PC-9 (cell line): ENCODE data around the gene SSNA1. TPM values are rescaled to one million over a fixed set of nuclear protein-coding genes. Genes with fewer than 3 reads are reported as not detected.
A peak's percentile ranks its signal among the peaks of the same experiment; 100 is the strongest.

Experiments
- BruUV-seq: library from RNA; stranded (reverse); fragments of 400-500 nt; replicated peaks from 2 replicates; lab custom pipeline; 2021; lab: Mats Ljungman, UMichigan
- CTCF ChIA-PET: fragments of 300-600 bp; sonication (Branson Sonifier 250); formaldehyde crosslinking; loops from one replicate; lab custom pipeline; 2022; ENCODE audit warnings: antibody characterized with exemption; lab: Charles Lee
- POLR2A ChIA-PET: fragments of 300-600 bp; sonication (Branson Sonifier 250); formaldehyde crosslinking; loops from one replicate; lab custom pipeline; 2022; ENCODE audit warnings: antibody characterized with exemption; ENCODE audit not compliant: unreplicated experiment; lab: Charles Lee
- DNase-seq, 2 experiments: peaks; one replicate each; pipeline versions ENCODE4 v3.0.0 to v3.0.0-alpha.2; 2015 to 2022; ENCODE audit warnings: mixed read lengths in 1 of 2
- H2AFZ ChIP-seq: fragments of 200-600 bp; sonication (generic); 2 replicates; pipeline ENCODE4 v1.8.1; 2017; ENCODE audit warnings: antibody characterized with exemption
- H3F3A ChIP-seq: fragments of 200-600 bp; sonication (generic); 2 replicates; pipeline ENCODE4 v1.8.1; 2017; ENCODE audit warnings: antibody characterized with exemption, mild to moderate bottlenecking, low read depth; ENCODE audit not compliant: insufficient read depth
- H3K27ac ChIP-seq: fragments of 200-600 bp; sonication (generic); 2 replicates; pipeline ENCODE4 v1.6.1; 2016; ENCODE audit warnings: mixed run types
- H3K27me3 ChIP-seq: fragments of 200-600 bp; sonication (generic); 2 replicates; pipeline ENCODE4 v1.6.1; 2016; ENCODE audit warnings: low read depth, mixed run types; ENCODE audit not compliant: insufficient read depth
- H3K36me3 ChIP-seq: fragments of 200-600 bp; sonication (generic); 2 replicates; pipeline ENCODE4 v1.6.1; 2016; ENCODE audit warnings: low read depth, mixed run types
- H3K4me1 ChIP-seq: fragments of 200-600 bp; sonication (generic); replicated peaks from 2 replicates; pipeline ENCODE4 v1.6.1; 2016; ENCODE audit warnings: mixed run types; ENCODE audit not compliant: insufficient read depth
- H3K4me2 ChIP-seq: fragments of 200-600 bp; sonication (generic); 2 replicates; pipeline ENCODE4 v1.6.1; 2017; ENCODE audit warnings: mixed run types
- H3K4me3 ChIP-seq: fragments of 200-600 bp; sonication (generic); 2 replicates; pipeline ENCODE4 v1.6.1; 2016; ENCODE audit warnings: mixed run types
- H3K79me2 ChIP-seq: fragments of 200-600 bp; sonication (generic); 2 replicates; pipeline ENCODE4 v1.6.1; 2017; ENCODE audit warnings: low read depth, mixed run types
- H3K9me2 ChIP-seq: fragments of 200-600 bp; sonication (generic); 2 replicates; pipeline ENCODE4 v1.8.1; 2017; ENCODE audit warnings: mild to moderate bottlenecking; ENCODE audit not compliant: insufficient read depth
- H3K9me3 ChIP-seq: fragments of 200-600 bp; sonication (generic); 2 replicates; pipeline ENCODE4 v1.8.1; 2016; ENCODE audit warnings: low read depth; ENCODE audit not compliant: insufficient read depth
- H4K20me1 ChIP-seq: fragments of 200-600 bp; sonication (generic); 2 replicates; pipeline ENCODE4 v1.8.1; 2017; ENCODE audit not compliant: insufficient read depth
- CTCF ChIP-seq: fragments of 200-600 bp; sonication (generic); conservative IDR thresholded peaks from 2 replicates; pipeline ENCODE4 v1.6.1; 2017; ENCODE audit warnings: mixed run types, antibody characterized with exemption, mild to moderate bottlenecking, moderate library complexity
- EZH2 ChIP-seq: fragments of 200-600 bp; sonication (generic); IDR thresholded peaks from 2 replicates; pipeline ENCODE4 v1.8.0; 2017; ENCODE audit warnings: antibody characterized with exemption, low read depth
- intact Hi-C: fragments of 100-400 bp; cut with micrococcal nuclease; formaldehyde crosslinking; loops from one replicate; pipeline ENCODE4 v1.10.0; 2022; ENCODE audit not compliant: unreplicated experiment
- total RNA-seq: library from RNA; stranded (reverse); gene quantifications from 2 replicates; pipeline ENCODE4 v1.2.3, GENCODE V29; 2021

SSNA1 gene
- total RNA-seq, 1 experiment from 2014 or later, result 98.7 TPM

GRCh38 chr9:137201205-137201868 is 12.9 kb downstream of the SSNA1 start:
- H3K79me2 ChIP-seq, result peaks cover 81% of the 10 kb centered on the region
- CTCF ChIA-PET, result interaction anchor here (0.5 to 0.9 kb wide), 6 partner anchors 13 to 82 kb away, joined by 3 to 11 read pairs (median 6); partner anchors contain the start of genes ANAPC2, RNF224 and SSNA1
- intact Hi-C loops, result loop anchor here (2.0 kb wide), 1 partner anchor 15 kb away; a partner anchor contains a TSS
- TF ChIP-seq CTCF (no peak), EZH2 (no peak)
- no peaks in the 10 kb centered on the region for H3K36me3 ChIP-seq
- no TSS peak for BruUV-seq
- H4K20me1 ChIP-seq, result peaks cover 28% of the 10 kb centered on the region
- H3K27ac ChIP-seq, result no peak overlapping the region
- H3K9me2 ChIP-seq, result no peaks in the 10 kb centered on the region
- H3K4me2 ChIP-seq, result peak overlapping the region; percentile 98
- no peaks in the 10 kb centered on the region for H3K27me3 ChIP-seq
- peaks cover 55% of the 10 kb centered on the region for H3K4me1 ChIP-seq
- peaks cover 36% of the 10 kb centered on the region; the same call in 1 of the 2 replicates for H3F3A ChIP-seq
- no peak overlapping the region for H2AFZ ChIP-seq
- H3K9me3 ChIP-seq, result no peaks in the 10 kb centered on the region
- peak overlapping the region; percentile 81 for H3K4me3 ChIP-seq
- no peak for DNase-seq
- POLR2A ChIA-PET, result interaction anchor here (0.6 to 1.0 kb wide), 10 partner anchors 12 to 471 kb away, joined by 3 to 20 read pairs (median 5); partner anchors contain the start of genes ANAPC2, CYSRT1, RNF224 and SSNA1

DNA sequence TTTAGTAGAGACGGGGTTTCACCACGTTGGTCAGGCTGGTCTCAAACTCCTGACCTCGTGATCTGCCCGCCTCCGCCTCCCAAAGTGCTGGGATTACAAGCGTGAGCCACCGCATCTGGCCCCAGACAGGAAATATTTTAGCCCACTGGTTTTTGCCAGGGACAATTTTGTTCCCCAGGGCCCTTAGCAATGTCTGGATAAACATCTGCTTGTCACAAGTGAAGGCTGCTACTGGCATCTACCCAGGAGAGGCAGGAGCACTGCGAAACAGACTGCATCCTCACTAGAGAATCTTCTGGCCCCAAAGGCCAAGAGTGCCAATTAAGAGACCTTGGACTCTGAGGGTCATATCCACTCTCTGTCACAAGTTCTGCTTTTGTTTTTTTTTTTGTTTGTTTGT is 14.5 kb downstream of the SSNA1 start:
- POLR2A ChIA-PET, result interaction anchor here (0.7 kb wide), 2 partner anchors 34 to 51 kb away, joined by 15 to 16 read pairs; no protein-coding TSS in a partner anchor
- Histone ChIP-seq H3K4me1 (peaks cover 44% of the 10 kb centered on the region), H4K20me1 (peaks cover 12% of the 10 kb centered on the region), H3K4me3 (no peak overlapping the region), H2AFZ (no peak overlapping the region), H3K9me3 (no peaks in the 10 kb centered on the region), H3K79me2 (peaks cover 81% of the 10 kb centered on the region), H3F3A (peaks cover 32% of the 10 kb centered on the region; the same call in 1 of the 2 replicates), H3K27ac (no peak overlapping the region), H3K9me2 (no peaks in the 10 kb centered on the region), H3K4me2 (no peak overlapping the region), H3K27me3 (no peaks in the 10 kb centered on the region), H3K36me3 (no peaks in the 10 kb centered on the region)
- CTCF ChIA-PET, result no interaction called here
- no TSS peak for BruUV-seq
- TF ChIP-seq CTCF (no peak), EZH2 (no peak)
- intact Hi-C loops, result no loop called here
- no peak for DNase-seq

GRCh38 chr9:137204731-137205125 is 16.3 kb downstream of the SSNA1 start:
- peaks cover 7% of the 10 kb centered on the region; the same call in 1 of the 2 replicates for H4K20me1 ChIP-seq
- H3F3A ChIP-seq, result peaks cover 23% of the 10 kb centered on the region; the same call in 1 of the 2 replicates
- POLR2A ChIA-PET, result interaction anchor here (0.6 to 0.8 kb wide), 3 partner anchors 18 to 257 kb away, joined by 3 to 8 read pairs (median 3); no protein-coding TSS in a partner anchor
- intact Hi-C loops, result no loop called here
- H3K27ac ChIP-seq, result no peak overlapping the region
- no peaks in the 10 kb centered on the region for H3K9me2 ChIP-seq
- peak overlapping the region; percentile 100 for H3K4me2 ChIP-seq
- H3K9me3 ChIP-seq, result no peaks in the 10 kb centered on the region
- BruUV-seq, result no TSS peak
- DNase-seq, result no peak
- no peak for TF ChIP-seq EZH2
- TF ChIP-seq CTCF, result no peak
- H2AFZ ChIP-seq, result peak overlapping the region; percentile 84; the same call in 1 of the 2 replicates
- H3K4me1 ChIP-seq, result peaks cover 29% of the 10 kb centered on the region
- H3K4me3 ChIP-seq, result peak overlapping the region; percentile 99
- peaks cover 67% of the 10 kb centered on the region for H3K79me2 ChIP-seq
- H3K27me3 ChIP-seq, result no peaks in the 10 kb centered on the region
- CTCF ChIA-PET, result interaction anchor here (0.7 kb wide), 1 partner anchor 16 kb away, joined by 3 read pairs; no protein-coding TSS in a partner anchor
- H3K36me3 ChIP-seq, result no peaks in the 10 kb centered on the region
